Activated CD4-positive, CD25-positive, alpha-beta regulatory T cell treated with anti-CD3 and anti-CD28 coated beads, Interleukin-2, amount 50 U/mL, for 72 hours (primary cell): Measurements from ENCODE around the gene SYNE1.
A peak's percentile ranks its signal among the peaks of the same experiment; 100 is the strongest.
"Not testable (repeated sequence)": the region's sequence is repeated elsewhere in the genome, so short reads cannot be mapped to it uniquely, and the experiment has no call there.

Source experiments
- DNase-seq: peaks from one replicate; pipeline ENCODE4 v3.0.0; 2021

SYNE1 gene

DNA sequence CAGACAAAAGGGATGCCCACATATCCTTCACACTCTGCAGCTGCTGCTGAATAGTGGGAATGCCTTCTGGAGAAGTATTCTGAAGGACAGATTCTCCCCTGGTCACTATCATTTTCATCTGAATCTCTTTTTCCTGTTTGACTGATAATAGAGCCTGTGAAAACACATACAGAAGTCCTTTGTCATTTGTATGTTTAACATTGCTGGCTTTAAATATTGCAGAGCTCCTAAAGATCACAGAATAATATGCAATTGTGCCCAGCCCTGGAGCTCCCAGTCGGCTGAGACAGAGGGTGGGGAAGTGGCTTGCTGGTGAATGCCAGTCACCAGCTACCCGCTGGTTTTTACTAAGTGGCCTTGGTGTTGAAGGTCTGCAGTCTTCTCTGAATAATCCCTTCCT, 272.3 kb downstream of the SYNE1 start:
- DNase-seq = no peak

DNA sequence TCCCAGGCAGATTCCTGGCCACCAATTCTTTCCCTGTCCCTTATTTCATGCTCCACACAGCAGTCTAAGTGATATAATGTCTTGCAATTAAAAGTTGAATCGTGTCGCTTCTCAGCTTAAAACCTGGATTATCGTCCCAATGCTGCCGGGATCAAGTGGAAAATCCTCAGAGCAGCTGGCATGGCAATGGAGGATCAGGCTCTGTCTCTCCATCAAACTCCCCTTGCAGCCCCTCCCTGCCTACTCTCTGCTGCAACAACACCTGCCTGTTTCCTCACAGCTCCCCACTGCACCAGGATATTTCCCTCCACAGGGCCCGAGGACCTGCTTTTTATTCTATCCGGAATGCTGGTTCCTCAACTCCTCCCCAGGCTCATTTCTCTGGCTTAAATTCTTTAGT, 277.1 kb downstream of the SYNE1 start:
- no peak for DNase-seq

DNA sequence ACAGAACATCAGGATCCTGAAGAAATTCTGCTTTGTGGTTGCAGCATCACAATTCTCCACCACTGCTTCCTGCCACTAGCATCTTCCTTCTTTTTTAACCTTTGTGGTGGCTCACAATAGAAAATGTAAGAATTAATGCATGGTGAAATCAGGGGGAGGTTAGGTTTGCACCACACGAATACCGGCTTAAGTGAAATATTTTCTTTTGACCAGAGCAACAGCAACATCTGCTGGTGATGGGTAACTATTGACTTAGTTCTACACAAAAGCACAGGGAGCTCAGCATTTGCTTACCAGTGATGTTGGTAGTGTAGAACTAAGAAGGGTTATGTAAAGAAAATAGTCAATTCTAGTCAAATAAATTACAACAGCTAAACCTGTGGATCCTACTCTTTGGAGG, 280.5 kb downstream of the SYNE1 start:
- no peak for DNase-seq

DNA sequence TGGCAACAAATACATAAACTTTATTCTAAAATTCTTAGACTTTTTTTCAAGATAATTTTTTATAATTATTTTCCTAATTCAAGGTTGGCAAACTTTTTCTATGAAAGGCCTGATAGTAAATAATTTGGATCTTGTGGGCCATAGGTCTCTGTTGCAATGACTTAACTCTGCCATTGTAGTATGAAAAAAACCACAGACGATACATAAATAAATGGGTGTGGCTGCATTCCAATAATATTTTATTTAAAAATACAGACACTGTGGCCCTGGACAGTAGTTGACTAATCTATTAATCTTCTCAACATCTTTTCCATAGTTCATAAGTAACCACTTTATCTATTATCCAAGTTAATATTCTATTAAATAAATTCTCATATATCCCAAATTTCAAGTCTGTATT, 281.1 kb downstream of the SYNE1 start:
- DNase-seq = no peak

DNA sequence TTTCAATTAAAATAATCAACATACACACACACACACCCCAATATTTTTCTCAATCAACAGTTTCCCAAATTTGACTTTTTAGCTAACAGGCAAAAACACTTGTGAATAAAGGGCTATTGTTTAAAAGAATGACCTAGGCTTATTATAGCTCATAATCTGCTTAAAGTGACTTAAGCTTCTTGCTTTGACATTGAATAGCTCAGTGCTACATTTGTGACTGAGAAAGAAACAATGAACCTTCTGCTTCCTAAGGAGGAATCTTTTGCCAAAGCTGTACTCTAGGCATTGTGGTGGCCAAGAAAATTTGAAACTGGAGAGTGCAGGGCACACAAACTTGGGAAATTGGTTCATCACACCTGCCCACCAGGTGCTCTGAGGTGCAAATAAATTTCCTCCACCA, 282.0 kb downstream of the SYNE1 start:
- no peak for DNase-seq

DNA sequence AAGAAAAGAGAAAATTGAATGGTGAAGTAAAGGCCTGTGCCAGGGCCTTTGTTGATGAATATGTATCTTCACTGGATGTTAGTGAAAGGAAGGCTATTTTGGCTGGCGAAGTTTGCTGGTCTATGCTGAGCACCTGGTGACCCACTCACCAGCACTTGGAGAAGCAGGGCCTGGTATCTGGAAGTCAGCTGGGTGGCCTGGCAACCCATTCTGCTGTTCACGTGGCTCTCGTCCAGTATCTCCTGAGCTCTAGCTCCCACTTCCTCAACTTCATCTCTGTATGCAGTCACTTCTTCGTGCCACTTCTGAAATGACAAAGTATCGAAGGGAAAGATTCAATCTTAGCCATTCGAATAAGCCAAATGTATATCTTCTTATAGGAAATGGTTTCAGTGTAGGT, 283.7 kb downstream of the SYNE1 start:
- no peak for DNase-seq

DNA sequence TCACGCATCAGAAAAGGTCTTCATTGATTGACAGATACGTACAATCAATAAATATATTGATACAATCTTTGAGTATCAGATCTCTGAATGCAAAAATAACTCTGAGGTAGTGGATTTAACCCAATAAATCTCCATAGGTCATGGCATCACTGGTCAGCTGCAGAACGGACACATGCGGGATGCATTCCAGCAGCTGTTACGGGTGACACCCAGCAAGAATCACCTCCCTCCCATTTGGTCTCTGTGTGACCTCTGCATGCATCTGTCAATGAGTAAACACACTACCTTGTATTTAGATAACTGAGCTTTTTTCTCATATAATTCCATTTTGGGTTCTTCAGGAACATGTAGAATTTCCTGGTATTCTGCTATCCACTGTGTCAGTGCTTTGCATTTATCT, 285.4 kb downstream of the SYNE1 start:
- DNase-seq = no peak

GRCh38 chr6:152351110-152351509, 286.1 kb downstream of the SYNE1 start:
- no peak for DNase-seq

DNA sequence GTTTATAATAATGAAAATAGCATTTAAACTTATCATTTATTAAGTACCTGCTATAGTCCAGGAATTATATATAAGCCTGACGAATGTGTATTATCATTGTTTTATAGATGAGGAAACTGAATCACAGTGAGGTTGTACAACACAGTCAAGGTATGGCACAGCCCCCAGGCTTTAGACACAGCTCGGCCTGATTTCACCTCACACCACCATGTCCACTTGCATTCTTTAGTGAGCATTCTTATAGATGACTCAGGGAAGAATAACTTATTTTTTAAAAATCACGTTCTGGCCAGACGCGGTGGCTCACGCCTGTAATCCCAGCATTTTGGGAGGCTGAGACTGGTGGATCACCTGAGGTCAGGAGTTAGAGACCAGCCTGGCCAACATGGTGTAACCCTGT, 289.0 kb downstream of the SYNE1 start:
- DNase-seq = no peak

GRCh38 chr6:152343735-152344360, 293.3 kb downstream of the SYNE1 start:
- DNase-seq = no peak

DNA sequence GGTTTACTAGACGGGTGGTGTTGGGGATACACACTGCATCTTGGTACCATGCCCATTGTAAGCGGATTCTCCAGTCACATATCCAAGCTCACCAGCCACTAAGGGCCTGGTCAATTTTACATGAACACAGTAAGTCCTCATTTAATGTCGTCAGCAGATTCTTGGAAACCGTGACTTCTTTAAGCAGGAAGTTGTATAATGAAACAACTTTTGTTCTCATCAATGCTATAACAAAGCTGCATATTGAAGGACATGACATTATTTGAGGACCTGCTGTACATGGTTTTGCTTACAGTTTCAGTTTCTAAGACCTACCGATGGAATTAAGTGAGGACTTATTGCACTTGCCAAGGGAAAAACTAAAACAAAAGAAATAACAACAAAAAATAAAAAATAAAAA, 295.6 kb downstream of the SYNE1 start:
- DNase-seq = no peak

- peak; percentile 59 for DNase-seq
These were observed 298.6 kb downstream of the SYNE1 start for GRCh38 chr6:152338335-152339125.

DNA sequence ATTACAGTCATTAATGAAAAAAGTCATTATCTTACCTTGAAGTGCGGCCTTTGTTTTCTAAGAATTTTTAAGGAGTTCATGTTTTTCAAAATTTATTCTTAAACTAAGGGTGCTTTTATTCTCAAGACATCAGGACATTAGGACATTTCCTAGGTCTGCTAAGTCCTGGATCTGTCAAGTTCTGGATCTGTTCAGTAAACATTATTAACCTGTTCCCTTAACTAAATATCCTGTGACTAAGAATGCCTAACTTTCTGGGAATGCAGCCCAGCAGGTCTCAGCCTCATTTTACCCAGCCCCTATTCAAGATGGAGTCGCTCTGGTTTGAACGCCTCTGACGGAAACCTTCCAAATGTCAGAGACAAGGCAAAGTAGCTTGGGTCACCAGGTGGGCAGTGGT, 302.6 kb downstream of the SYNE1 start:
- DNase-seq = no peak

DNA sequence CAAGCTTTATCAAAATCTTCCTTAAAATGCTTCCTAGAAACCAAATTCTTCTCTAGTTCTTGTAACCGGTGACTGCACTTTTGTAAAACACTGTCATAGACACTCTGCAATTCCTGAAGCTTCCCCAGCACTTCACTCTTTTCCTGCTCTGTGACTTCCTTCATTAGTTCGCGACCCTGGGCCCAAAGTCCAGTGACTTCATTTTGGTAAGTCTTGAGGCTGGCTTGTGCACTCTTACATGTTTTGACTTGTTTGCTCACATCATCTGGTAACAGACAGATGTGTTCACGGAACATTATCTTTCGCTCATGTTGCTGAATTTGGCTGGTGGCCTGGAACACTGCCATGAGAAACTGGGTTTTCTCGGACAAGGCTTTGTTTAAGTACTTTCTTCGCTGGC, 306.2 kb downstream of the SYNE1 start:
- DNase-seq = no peak

GRCh38 chr6:152329638-152330448, 307.3 kb downstream of the SYNE1 start:
- DNase-seq = no peak

- DNase-seq = not testable (repeated sequence)
These were observed 309.0 kb downstream of the SYNE1 start for GRCh38 chr6:152328200-152328599.

DNA sequence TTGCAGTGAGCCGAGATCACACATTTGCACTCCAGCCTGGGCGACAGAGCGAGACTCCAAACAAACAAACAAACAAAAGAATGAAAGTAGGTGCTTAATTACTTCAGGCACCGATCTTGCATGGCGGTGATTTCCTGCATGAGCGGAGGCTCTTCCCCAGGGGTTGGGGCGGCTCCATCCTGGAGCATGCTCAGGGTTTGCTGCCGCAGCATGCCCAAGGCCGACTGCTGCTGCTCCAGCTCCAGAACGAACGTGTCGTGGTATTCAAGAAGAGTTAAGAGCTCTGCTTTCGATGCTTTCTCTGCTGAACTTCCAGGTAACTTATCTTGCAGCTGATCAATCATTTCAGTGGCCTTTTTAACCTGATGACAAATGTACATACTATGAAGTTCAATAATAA, 313.8 kb downstream of the SYNE1 start:
- DNase-seq = no peak

- DNase-seq = no peak
These were observed 318.9 kb downstream of the SYNE1 start for GRCh38 chr6:152318278-152318677.

GRCh38 chr6:152316024-152316423, 321.1 kb downstream of the SYNE1 start:
- DNase-seq = no peak

DNA sequence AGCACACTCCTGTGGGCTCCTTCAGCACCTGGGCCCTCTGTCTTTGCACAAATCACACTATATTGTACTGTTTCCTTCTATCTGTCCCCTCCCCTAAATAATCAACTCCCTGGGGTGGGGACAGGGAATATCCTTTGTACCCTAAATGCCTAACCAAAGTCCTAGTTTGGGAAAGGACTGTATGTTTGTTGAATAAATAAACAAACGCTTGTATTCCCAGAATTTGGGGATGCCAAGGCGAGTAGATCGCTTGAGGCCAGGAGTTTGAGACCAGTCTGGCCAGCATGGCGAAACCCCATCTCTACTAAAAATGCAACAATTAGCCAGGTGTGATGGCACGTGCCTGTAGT, 322.7 kb downstream of the SYNE1 start:
- no peak for DNase-seq

DNA sequence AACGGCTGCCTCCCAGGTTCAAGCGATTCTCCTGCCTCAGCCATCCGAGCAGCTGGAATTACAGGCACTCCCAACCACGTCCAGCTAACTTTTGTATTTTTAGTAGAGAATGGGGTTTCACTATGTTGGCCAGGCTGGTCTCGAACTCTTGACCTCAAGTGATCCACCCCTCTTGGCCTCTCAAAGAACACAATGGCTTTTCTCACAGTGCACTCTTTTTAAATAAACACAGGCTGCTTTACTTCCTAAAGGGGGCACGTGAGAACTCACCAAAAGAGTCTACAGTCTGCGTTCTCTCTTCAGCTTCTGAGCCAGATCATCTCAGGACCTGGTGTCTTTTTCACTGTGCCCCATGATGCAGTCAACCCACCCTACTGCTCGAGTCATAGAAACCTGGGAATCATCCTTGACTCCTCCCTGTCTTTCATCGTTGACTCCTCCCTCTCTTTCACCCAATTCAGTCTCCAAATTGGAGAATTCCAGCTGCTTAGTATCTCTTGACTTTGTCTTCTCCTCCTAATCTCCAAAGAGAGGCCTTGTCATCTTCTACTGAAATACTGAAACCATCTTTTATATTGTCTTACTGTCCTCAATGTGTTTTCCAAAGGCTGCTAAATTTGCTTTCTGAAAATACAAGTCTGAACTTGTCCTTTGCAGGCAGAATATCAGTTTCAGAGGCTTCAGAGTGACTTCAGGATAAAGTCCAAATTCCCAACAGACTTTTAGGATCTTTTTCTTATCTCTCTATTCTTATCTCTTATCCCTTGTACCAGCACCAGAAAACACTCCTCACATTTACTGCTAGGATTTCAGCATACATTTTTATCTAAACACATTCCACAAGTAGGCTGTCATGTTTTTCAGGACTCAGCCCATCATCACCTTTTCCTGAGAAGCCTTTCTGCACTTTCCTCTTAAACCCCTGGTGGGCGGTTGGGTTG, 323.4 kb downstream of the SYNE1 start:
- no peak for DNase-seq

- no peak for DNase-seq
These were observed 324.7 kb downstream of the SYNE1 start for GRCh38 chr6:152312434-152312833.
